ENCODE results near the gene DCHS1.

DNA sequence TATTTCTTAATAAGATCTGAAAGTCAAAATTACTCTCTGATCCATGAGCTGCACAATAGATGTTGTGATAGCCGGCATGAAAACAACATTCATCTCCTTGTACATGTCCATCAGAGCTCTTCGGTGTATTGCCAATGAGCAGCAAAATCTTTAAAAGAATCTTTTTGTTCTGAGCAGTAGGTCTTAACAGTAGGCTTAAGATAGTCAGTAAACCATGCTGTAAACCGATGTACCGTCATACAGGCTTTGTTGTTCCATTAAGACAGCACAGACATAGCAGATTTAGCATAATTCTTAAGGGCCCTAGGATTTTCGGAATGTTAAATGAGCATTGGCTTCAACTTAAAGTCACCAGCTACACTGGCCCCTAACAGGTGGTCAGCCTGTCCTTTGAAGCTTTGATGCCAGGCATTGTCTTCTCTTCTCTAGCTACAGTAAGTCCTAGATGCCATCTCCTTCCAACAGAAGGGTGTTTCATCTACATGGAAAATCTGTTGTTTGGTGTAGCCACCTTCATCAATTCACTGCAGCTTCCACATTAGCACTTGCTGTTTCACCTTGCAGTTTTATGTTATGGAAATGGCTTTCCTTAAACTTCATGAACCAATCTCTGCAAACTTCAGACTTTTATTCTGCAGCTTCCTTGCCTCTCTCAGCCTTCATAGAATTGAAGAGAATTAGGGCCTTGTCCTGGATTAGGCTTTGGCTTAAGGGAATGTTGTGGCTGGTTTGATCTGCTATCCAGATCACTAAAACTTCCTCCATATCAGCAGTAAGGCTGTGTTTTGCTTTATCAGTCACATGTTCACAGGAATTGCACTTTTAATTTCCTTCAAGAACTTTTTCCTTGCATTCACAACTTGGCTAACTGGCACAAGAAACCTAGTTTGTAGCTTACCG is 80.5 kb downstream of the DCHS1 start:
- TF ChIP-seq POLR2AphosphoS5 (IDR thresholded peaks at IDR 0.05), result no peak
- TF ChIP-seq, protein P1, sequence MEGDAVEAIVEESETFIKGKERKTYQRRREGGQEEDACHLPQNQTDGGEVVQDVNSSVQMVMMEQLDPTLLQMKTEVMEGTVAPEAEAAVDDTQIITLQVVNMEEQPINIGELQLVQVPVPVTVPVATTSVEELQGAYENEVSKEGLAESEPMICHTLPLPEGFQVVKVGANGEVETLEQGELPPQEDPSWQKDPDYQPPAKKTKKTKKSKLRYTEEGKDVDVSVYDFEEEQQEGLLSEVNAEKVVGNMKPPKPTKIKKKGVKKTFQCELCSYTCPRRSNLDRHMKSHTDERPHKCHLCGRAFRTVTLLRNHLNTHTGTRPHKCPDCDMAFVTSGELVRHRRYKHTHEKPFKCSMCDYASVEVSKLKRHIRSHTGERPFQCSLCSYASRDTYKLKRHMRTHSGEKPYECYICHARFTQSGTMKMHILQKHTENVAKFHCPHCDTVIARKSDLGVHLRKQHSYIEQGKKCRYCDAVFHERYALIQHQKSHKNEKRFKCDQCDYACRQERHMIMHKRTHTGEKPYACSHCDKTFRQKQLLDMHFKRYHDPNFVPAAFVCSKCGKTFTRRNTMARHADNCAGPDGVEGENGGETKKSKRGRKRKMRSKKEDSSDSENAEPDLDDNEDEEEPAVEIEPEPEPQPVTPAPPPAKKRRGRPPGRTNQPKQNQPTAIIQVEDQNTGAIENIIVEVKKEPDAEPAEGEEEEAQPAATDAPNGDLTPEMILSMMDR (IDR thresholded peaks at IDR 0.05), result no peak
